Esophagus muscularis mucosa (tissue), 3 donors: ENCODE data around the gene ADGRB2.

Source experiments
- EP300 ChIP-seq: sonication (generic); formaldehyde crosslinking; IDR thresholded peaks from one replicate; pipeline ENCODE4 v1.6.1; 2017; ENCODE audit warnings: antibody characterized with exemption
- TF ChIP-seq, protein P1 (sequence below), 3 experiments: fragments of 200-600 bp in 2 of 3; fragments of 450-650 bp in 1 of 3; sonication (generic) in 2 of 3; IDR thresholded peaks; one replicate each; pipeline ENCODE4 v1.5.1; 2017 to 2019; ENCODE audit warnings: antibody characterized with exemption in 3 of 3, mild to moderate bottlenecking in 2 of 3, moderate library complexity in 1 of 3

DNA sequence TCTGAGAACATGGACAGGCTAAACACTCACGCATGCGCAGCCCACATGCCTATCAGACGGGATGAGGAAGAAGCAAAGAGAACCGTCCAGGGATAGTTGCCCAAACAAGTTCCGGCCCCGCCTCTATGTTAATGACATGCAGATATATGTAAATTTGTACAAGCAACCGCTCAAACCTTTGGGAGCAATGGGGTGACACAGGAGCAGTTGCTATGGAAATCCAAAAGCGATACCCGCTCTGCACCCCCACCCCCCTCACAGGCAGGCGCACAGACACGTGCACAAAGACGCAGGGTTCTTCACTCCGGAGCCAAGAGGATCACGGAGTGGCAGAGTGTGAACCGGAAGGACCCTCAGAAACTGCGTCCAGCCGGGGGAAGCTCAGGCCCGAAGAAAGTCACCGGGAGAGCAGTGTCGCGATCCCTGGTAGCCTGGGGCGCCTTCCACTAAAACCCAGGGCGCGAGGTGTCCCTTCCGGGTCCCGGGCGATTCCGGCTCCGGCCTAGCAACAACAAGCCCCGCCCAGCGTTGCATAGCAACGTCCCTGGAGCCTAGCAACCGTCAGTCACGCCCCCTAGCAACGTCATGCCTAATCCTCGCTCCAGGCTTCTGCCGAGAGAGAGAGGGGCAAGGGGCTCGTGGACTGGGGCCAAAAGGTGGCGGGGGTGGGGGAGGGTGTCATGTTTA is 24.1 kb upstream of the ADGRB2 start:
- TF ChIP-seq, protein P1, sequence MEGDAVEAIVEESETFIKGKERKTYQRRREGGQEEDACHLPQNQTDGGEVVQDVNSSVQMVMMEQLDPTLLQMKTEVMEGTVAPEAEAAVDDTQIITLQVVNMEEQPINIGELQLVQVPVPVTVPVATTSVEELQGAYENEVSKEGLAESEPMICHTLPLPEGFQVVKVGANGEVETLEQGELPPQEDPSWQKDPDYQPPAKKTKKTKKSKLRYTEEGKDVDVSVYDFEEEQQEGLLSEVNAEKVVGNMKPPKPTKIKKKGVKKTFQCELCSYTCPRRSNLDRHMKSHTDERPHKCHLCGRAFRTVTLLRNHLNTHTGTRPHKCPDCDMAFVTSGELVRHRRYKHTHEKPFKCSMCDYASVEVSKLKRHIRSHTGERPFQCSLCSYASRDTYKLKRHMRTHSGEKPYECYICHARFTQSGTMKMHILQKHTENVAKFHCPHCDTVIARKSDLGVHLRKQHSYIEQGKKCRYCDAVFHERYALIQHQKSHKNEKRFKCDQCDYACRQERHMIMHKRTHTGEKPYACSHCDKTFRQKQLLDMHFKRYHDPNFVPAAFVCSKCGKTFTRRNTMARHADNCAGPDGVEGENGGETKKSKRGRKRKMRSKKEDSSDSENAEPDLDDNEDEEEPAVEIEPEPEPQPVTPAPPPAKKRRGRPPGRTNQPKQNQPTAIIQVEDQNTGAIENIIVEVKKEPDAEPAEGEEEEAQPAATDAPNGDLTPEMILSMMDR (IDR thresholded peaks at IDR 0.05) = no peak
- TF ChIP-seq EP300 = no peak
